DOHH2 (cell line): ENCODE measurements around the gene GRAP.

Experiments
- H3F3A ChIP-seq: fragments of 200-600 bp; sonication (generic), shearing (Covaris generic); 2 replicates; pipeline ENCODE4 v1.6.0; 2016; ENCODE audit warnings: antibody characterized with exemption, mild to moderate bottlenecking; ENCODE audit not compliant: control insufficient read depth, insufficient read depth
- H3K27ac ChIP-seq: fragments of 200-600 bp; sonication (generic); 2 replicates; pipeline ENCODE4 v1.5.1; 2014; ENCODE audit warnings: low read depth, mild to moderate bottlenecking, low read length, moderate library complexity
- H3K27me3 ChIP-seq: fragments of 200-600 bp; sonication (generic); 2 replicates; pipeline ENCODE4 v1.6.1; 2014; ENCODE audit warnings: mild to moderate bottlenecking, low read length, mixed read lengths; ENCODE audit not compliant: control insufficient read depth
- H3K36me3 ChIP-seq: fragments of 200-600 bp; sonication (generic); 2 replicates; pipeline ENCODE4 v1.6.1; 2014; ENCODE audit warnings: mild to moderate bottlenecking, low read length, moderate library complexity, mixed read lengths; ENCODE audit not compliant: control insufficient read depth
- H3K4me1 ChIP-seq: fragments of 200-600 bp; sonication (generic); 2 replicates; pipeline ENCODE4 v1.6.1; 2014; ENCODE audit warnings: mild to moderate bottlenecking, low read length, mixed read lengths; ENCODE audit not compliant: control insufficient read depth
- H3K4me2 ChIP-seq: fragments of 200-600 bp; sonication (generic); 2 replicates; pipeline ENCODE4 v1.6.0; 2014; ENCODE audit warnings: mild to moderate bottlenecking, low read length, moderate library complexity
- H3K4me3 ChIP-seq: fragments of 200-600 bp; sonication (generic); 2 replicates; pipeline ENCODE4 v1.5.1; 2014; ENCODE audit warnings: mild to moderate bottlenecking, low read length, mixed read lengths
- H3K79me2 ChIP-seq: fragments of 200-600 bp; sonication (generic); 2 replicates; pipeline ENCODE4 v1.6.1; 2014; ENCODE audit warnings: mild to moderate bottlenecking, low read length, mixed read lengths; ENCODE audit not compliant: control insufficient read depth
- H3K9me2 ChIP-seq: fragments of 200-600 bp; sonication (generic); replicated peaks from 2 replicates; pipeline ENCODE4 v1.6.1; 2014; ENCODE audit warnings: mild to moderate bottlenecking, low read length, mixed read lengths; ENCODE audit not compliant: control insufficient read depth
- H3K9me3 ChIP-seq: fragments of 200-600 bp; sonication (generic); 2 replicates; pipeline ENCODE4 v1.6.1; 2014; ENCODE audit warnings: antibody characterized with exemption, low read length, mixed read lengths; ENCODE audit not compliant: control insufficient read depth, insufficient read depth
- H4K20me1 ChIP-seq: fragments of 200-600 bp; sonication (generic); 2 replicates; pipeline ENCODE4 v1.6.0; 2014; ENCODE audit warnings: low read depth, mild to moderate bottlenecking, antibody characterized with exemption, low read length, moderate library complexity; ENCODE audit not compliant: control insufficient read depth, insufficient read depth
- EZH2phosphoT487 ChIP-seq: fragments of 200-600 bp; sonication (generic); IDR thresholded peaks from 2 replicates; pipeline ENCODE4 v1.6.1; 2017; ENCODE audit warnings: borderline replicate concordance, mild to moderate bottlenecking, antibody characterized with exemption, low read length, moderate library complexity, mixed read lengths
- TF ChIP-seq, protein P1 (sequence below): fragments of 200-600 bp; sonication (generic); IDR thresholded peaks from one replicate; pipeline ENCODE4 v1.5.1; 2014; ENCODE audit warnings: antibody characterized with exemption, mild to moderate bottlenecking, low read depth, low read length; ENCODE audit not compliant: poor library complexity, severe bottlenecking

Gene GRAP

DNA sequence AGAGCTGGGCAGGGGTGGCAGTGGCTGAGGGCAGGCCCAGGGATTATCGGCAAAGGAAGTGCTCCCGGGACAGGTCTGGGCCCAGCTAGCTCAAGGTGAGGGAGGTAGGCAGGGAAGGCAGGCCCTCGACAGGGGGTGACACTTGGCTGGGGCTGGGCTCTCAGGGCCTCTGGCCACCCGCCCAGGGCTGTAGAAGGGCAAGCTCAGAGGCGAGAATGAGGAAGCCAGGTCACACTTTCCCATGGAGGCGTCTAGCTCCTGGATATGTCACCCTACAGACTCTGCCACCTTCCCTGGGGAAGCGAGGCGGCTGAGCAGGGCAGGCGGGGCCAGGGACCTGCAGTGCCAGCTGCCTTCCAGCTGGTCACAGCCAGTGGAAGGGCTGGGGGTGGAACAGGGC, 61.3 kb downstream of the GRAP start:
- H3K9me3 ChIP-seq = no peaks in the 10 kb centered on the region
- H3K4me2 ChIP-seq = no peak overlapping the region
- no peaks in the 10 kb centered on the region for H4K20me1 ChIP-seq
- no peaks in the 10 kb centered on the region for H3K9me2 ChIP-seq
- H3F3A ChIP-seq = no peaks in the 10 kb centered on the region
- no peak overlapping the region for H3K27ac ChIP-seq
- H3K36me3 ChIP-seq = peaks cover 4% of the 10 kb centered on the region; the same call in 1 of the 2 replicates
- no peak overlapping the region for H3K4me3 ChIP-seq
- no peaks in the 10 kb centered on the region for H3K79me2 ChIP-seq
- TF ChIP-seq EZH2phosphoT487 = no peak
- TF ChIP-seq, protein P1, sequence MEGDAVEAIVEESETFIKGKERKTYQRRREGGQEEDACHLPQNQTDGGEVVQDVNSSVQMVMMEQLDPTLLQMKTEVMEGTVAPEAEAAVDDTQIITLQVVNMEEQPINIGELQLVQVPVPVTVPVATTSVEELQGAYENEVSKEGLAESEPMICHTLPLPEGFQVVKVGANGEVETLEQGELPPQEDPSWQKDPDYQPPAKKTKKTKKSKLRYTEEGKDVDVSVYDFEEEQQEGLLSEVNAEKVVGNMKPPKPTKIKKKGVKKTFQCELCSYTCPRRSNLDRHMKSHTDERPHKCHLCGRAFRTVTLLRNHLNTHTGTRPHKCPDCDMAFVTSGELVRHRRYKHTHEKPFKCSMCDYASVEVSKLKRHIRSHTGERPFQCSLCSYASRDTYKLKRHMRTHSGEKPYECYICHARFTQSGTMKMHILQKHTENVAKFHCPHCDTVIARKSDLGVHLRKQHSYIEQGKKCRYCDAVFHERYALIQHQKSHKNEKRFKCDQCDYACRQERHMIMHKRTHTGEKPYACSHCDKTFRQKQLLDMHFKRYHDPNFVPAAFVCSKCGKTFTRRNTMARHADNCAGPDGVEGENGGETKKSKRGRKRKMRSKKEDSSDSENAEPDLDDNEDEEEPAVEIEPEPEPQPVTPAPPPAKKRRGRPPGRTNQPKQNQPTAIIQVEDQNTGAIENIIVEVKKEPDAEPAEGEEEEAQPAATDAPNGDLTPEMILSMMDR = no peak
- H3K27me3 ChIP-seq = no peaks in the 10 kb centered on the region
- no peaks in the 10 kb centered on the region for H3K4me1 ChIP-seq

DNA sequence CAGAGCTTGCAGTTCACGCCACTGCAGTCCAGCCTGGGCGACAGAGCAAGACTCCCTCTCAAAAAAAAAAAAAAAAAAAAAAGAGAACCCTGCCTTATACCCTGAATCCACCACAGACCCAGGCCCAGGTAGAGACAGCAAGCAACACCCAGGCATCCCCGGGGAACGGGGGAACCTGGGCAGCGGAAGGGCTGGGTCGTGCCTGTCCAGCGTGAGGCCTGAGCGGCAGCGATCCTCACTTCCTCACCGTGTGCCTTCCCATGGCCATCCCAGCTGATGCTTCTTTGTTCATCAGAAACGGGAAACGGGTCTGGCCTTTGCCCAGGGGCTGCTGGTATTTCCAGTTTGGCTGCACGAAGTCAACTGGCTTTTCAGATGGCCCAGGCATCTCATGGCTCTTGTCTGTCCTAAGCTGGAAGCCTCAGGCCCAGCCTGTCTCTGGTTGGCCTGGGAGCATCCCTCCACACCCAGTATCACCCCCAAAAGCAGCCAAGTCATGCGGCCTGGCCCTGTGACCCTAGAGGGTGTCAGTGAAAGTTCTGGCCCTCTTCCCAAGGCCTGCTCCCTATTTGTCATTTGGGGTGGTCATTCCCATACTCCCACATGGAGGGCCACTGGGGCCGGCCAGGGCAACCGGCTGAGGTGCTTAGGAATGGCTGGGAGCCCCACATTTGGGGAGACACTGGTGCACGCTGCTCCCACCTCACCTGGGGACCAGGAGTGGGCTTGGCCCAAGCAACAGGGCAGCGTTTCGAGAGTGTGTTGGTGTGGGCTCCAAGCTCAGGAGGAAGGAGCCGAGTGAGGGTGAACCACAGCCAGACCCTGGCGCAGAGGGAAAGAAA, 62.3 kb downstream of the GRAP start:
- H4K20me1 ChIP-seq = no peaks in the 10 kb centered on the region
- no peaks in the 10 kb centered on the region for H3K9me3 ChIP-seq
- H3K79me2 ChIP-seq = no peaks in the 10 kb centered on the region
- H3K27me3 ChIP-seq = no peaks in the 10 kb centered on the region
- no peaks in the 10 kb centered on the region for H3K4me1 ChIP-seq
- no peak for TF ChIP-seq EZH2phosphoT487
- TF ChIP-seq, protein P1 = no peak
- peaks cover 4% of the 10 kb centered on the region; the same call in 1 of the 2 replicates for H3K36me3 ChIP-seq
- H3K4me3 ChIP-seq = no peak overlapping the region
- no peaks in the 10 kb centered on the region for H3F3A ChIP-seq
- no peak overlapping the region for H3K4me2 ChIP-seq
- H3K27ac ChIP-seq = no peak overlapping the region
- H3K9me2 ChIP-seq = no peaks in the 10 kb centered on the region

DNA sequence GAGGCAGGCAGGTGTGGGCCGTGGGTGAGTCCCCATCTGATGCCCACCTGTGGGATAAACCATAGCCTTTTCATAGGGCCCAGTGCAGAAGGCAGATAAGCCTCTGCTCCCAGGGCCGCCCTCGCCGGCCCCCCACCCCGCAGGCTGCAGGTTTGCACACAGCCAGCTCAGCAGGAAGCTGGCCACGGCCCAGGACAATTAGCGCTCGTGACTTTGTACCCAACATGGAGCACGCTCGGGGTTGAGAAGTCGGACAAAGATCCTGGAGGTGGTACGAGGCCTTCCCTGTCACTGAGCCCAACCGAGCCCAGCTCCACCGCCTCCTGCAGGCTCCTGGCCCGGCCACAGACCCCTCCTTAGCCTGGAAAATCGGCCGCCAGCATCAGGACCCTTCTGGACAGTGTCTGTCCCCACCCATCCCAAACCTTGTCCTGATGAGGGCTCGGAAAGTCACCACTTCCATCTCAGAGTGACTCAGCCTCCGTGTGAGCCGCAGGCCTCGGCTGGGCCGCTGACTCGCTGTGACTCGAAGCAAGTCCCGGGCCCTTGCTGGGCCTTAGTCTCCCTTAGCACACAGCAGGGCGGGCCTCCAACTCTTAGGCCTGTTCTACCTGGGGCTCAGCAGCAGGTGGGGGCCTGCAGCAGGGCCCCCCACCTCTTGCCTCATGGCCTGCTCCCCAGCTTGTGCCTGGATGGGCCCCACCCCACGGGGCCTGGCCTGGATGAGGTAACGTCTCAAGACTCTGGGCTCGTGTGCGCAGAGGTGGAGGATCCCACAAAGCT, 64.9 kb downstream of the GRAP start:
- no peaks in the 10 kb centered on the region for H3K27me3 ChIP-seq
- no peak overlapping the region for H3K4me2 ChIP-seq
- TF ChIP-seq EZH2phosphoT487 = no peak
- TF ChIP-seq, protein P1 = no peak
- no peaks in the 10 kb centered on the region for H3F3A ChIP-seq
- no peaks in the 10 kb centered on the region for H3K9me3 ChIP-seq
- H4K20me1 ChIP-seq = no peaks in the 10 kb centered on the region
- H3K79me2 ChIP-seq = no peaks in the 10 kb centered on the region
- H3K9me2 ChIP-seq = no peaks in the 10 kb centered on the region
- H3K4me1 ChIP-seq = no peaks in the 10 kb centered on the region
- peaks cover 21% of the 10 kb centered on the region for H3K36me3 ChIP-seq
- no peak overlapping the region for H3K4me3 ChIP-seq
- no peak overlapping the region for H3K27ac ChIP-seq
